Ovary (tissue), 9 donors: ENCODE results near the gene PRDM4. TPM values are rescaled to one million over a fixed set of nuclear protein-coding genes. Genes with fewer than 3 reads are reported as not detected.

Experiments used
- DNase-seq, 5 donors: peaks; one replicate each; pipeline ENCODE4 v3.0.0-alpha.2; 2019 to 2020
- H3K27ac ChIP-seq, 2 donors: fragments of 200-600 bp; one replicate each; pipeline versions ENCODE4 v1.5.1 to v1.8.0; 2019 to 2022
- H3K27me3 ChIP-seq: fragments of 200-600 bp; one replicate; pipeline ENCODE4 v1.8.0; 2022
- H3K36me3 ChIP-seq: fragments of 200-600 bp; sonication (generic); one replicate; pipeline ENCODE4 v1.5.1; 2019
- H3K4me1 ChIP-seq: one replicate; pipeline ENCODE4 v1.8.1; 2013; ENCODE audit warnings: mild to moderate bottlenecking, moderate library complexity; ENCODE audit not compliant: insufficient read depth
- H3K4me3 ChIP-seq: fragments of 200-600 bp; sonication (generic); one replicate; pipeline ENCODE4 v1.5.1; 2017
- H3K9me3 ChIP-seq, 2 donors: fragments of 200-600 bp in 1 of 2; sonication (generic) in 1 of 2; one replicate each; pipeline versions ENCODE4 v1.5.1 to v1.8.1; 2013 to 2019; ENCODE audit warnings: mild to moderate bottlenecking in 1 of 2, moderate library complexity in 1 of 2
- CTCF ChIP-seq, 3 donors: fragments of 450-650 bp in 2 of 3; fragments of 200-600 bp in 1 of 3; IDR thresholded peaks; one replicate each; pipeline versions ENCODE4 v1.5.1 to v1.8.0; 2016 to 2022; ENCODE audit warnings: antibody characterized with exemption in 3 of 3, mild to moderate bottlenecking in 1 of 3
- EP300 ChIP-seq: sonication (generic); formaldehyde crosslinking; IDR thresholded peaks from one replicate; pipeline ENCODE4 v1.6.1; 2017; ENCODE audit warnings: antibody characterized with exemption
- POLR2A ChIP-seq: fragments of 450-650 bp; IDR thresholded peaks from one replicate; pipeline ENCODE4 v1.6.1; 2017; ENCODE audit warnings: antibody characterized with exemption, mild to moderate bottlenecking, moderate library complexity
- WGBS, 3 donors: extraction: QIAGEN DNeasy Blood & Tissue Kit in 1 of 3; methylation state at CpG; one replicate each; pipeline versions ENCODE4 v1.1.5 to v1.1.7; 2013 to 2017; 5-methylcytosine and 5-hydroxymethylcytosine counted together
- intact Hi-C, 4 donors: fragments of 100-400 bp; cut with DNase I; formaldehyde crosslinking; loops; one replicate each; pipeline versions ENCODE4 v1.11.0 to v1.15.1; 2022 to 2023
- polyA plus RNA-seq, 2 donors: library from polyadenylated mRNA; stranded (reverse); fragments of 200-250 nt in 1 of 2; fragments of 350-450 nt in 1 of 2; fragmentation: Illumina TruSeq in 1 of 2; extraction: RNeasy Lipid Tissue Mini Kit (QIAGEN cat#74804) in 1 of 2; gene quantifications; one replicate each; pipeline ENCODE4 v1.2.3, GENCODE V29; 2013 to 2014
- total RNA-seq, 7 donors: library from RNA; depleted of rRNA in 2 of 7; stranded (reverse); fragments of >200 nt in 2 of 7; fragmentation: NEBNext Ultra II Directional in 3 of 7; extraction: Animal tissue kit (Norgen Biotek cat#: 25700) in 3 of 7; gene quantifications; one replicate each; pipeline versions ENCODE4 v1.1.0 to v1.2.4, GENCODE V29; 2016 to 2023
- donor health status: DM: no; HTN: no; CAD: no; lungs with moderate emphysema.
- donor health status: DM: no; HTN: no; CAD: no.
- donor health status: Bipolar disorder and iron deficiency.
- donor health status: DM: yes; HTN: yes; CAD: no.
- donor health status: DM: no; HTN: no; CAD: no.
- donor health status: DM: yes; HTN: yes; CAD: no.

The PRDM4 gene
- total and polyA plus RNA-seq, 9 donors, result 14.4 to 30.3 (median 25.0) TPM

- 32 to 59% (median 49%) methylated on average over 3 of the region's 3 CpGs for WGBS, 3 donors
- Histone ChIP-seq H3K4me1 (no peaks in the 10 kb centered on the region), H3K36me3 (no peaks in the 10 kb centered on the region), H3K4me3 (no peak overlapping the region), H3K9me3 (no peaks in the 10 kb centered on the region), H3K27me3 (no peaks in the 10 kb centered on the region), H3K27ac (no peak overlapping the region)
- no peak for TF ChIP-seq POLR2A
- TF ChIP-seq EP300, result no peak
- TF ChIP-seq CTCF (IDR thresholded peaks at IDR 0.05), result no peak
- DNase-seq, result no peak
- intact Hi-C loops, result loop anchor here in 1 of 4 donors (2.0 kb wide), 1 partner anchor 28 kb away; no protein-coding TSS in a partner anchor
Observed at GRCh38 chr12:107803092-107803491, 42.2 kb upstream of the PRDM4 start.

GRCh38 chr12:107801150-107801549, 40.2 kb upstream of the PRDM4 start:
- Histone ChIP-seq H3K27ac (no peak overlapping the region), H3K4me3 (no peak overlapping the region), H3K36me3 (no peaks in the 10 kb centered on the region), H3K4me1 (no peaks in the 10 kb centered on the region), H3K27me3 (no peaks in the 10 kb centered on the region), H3K9me3 (no peaks in the 10 kb centered on the region)
- intact Hi-C loops, result no loop called here
- DNase-seq, result no peak
- no peak for TF ChIP-seq POLR2A
- TF ChIP-seq CTCF (IDR thresholded peaks at IDR 0.05), result no peak
- no peak for TF ChIP-seq EP300

GRCh38 chr12:107798580-107798979, 37.6 kb upstream of the PRDM4 start:
- intact Hi-C loops, result no loop called here
- WGBS, 3 donors, result 60 to 66% (median 62%) methylated on average over 3 of the region's 3 CpGs
- Histone ChIP-seq H3K9me3 (no peaks in the 10 kb centered on the region), H3K27ac (no peak overlapping the region), H3K36me3 (no peaks in the 10 kb centered on the region), H3K4me3 (no peak overlapping the region), H3K27me3 (no peaks in the 10 kb centered on the region), H3K4me1 (no peaks in the 10 kb centered on the region)
- TF ChIP-seq CTCF (IDR thresholded peaks at IDR 0.05), result no peak
- TF ChIP-seq EP300, result no peak
- DNase-seq, result no peak

GRCh38 chr12:107794451-107794850, 33.5 kb upstream of the PRDM4 start:
- intact Hi-C loops, result no loop called here

GRCh38 chr12:107791465-107792089, 30.6 kb upstream of the PRDM4 start:
- Histone ChIP-seq H3K27me3 (no peaks in the 10 kb centered on the region), H3K4me1 (no peaks in the 10 kb centered on the region), H3K36me3 (no peaks in the 10 kb centered on the region), H3K9me3 (no peaks in the 10 kb centered on the region), H3K27ac (no peak overlapping the region), H3K4me3 (no peak overlapping the region)
- DNase-seq, result no peak
- intact Hi-C loops, result no loop called here
- TF ChIP-seq CTCF (IDR thresholded peaks at IDR 0.05) (no peak), POLR2A (no peak), EP300 (no peak)
- WGBS, 3 donors, result 61 to 75% (median 62%) methylated on average over 1 of the region's 1 CpG

More at GRCh38 chr12:107794451-107794850, 33.5 kb upstream of the PRDM4 start:
- Histone ChIP-seq H3K27ac (no peak overlapping the region), H3K4me3 (no peak overlapping the region), H3K27me3 (no peaks in the 10 kb centered on the region), H3K4me1 (no peaks in the 10 kb centered on the region), H3K36me3 (no peaks in the 10 kb centered on the region), H3K9me3 (no peaks in the 10 kb centered on the region)
- no peak for DNase-seq
- WGBS, 3 donors, result 54 to 73% (median 72%) methylated on average over 3 of the region's 3 CpGs
- TF ChIP-seq POLR2A, result no peak
